H1 (cell line): ENCODE measurements around the gene ZNF385B. TPM values are rescaled to one million over a fixed set of nuclear protein-coding genes. Genes with fewer than 3 reads are reported as not detected.

ENCODE experiments used
- CTCF ChIA-PET: fragments of 300-600 bp; sonication (Branson Sonifier 250); formaldehyde crosslinking; loops from one replicate; lab custom pipeline; 2021; ENCODE audit not compliant: partially characterized antibody; lab: Charles Lee
- POLR2A ChIA-PET: fragments of 300-600 bp; sonication (Branson Sonifier 250); formaldehyde crosslinking; loops from one replicate; lab custom pipeline; 2021; ENCODE audit warnings: inconsistent platforms; ENCODE audit not compliant: partially characterized antibody; lab: Charles Lee
- DNase-seq, 2 experiments: peaks; one replicate each; pipeline versions ENCODE4 v3.0.0 to v3.0.0-alpha.2; 2010 to 2022; ENCODE audit warnings: low spot score in 2 of 2, low read depth in 1 of 2, mixed read lengths in 1 of 2
- FAIRE-seq: peaks from 2 replicates; lab custom pipeline; 2011; peaks lifted over from hg19 to GRCh38; lab: Jason Lieb, UNC
- H2AFZ ChIP-seq: 2 replicates; pipeline ENCODE4 v1.8.1; 2012; ENCODE audit warnings: low read length, inconsistent platforms
- H2AK5ac ChIP-seq: 2 replicates; pipeline ENCODE4 v1.6.1; 2013; ENCODE audit warnings: low read depth, low read length
- H2BK120ac ChIP-seq: replicated peaks from 2 replicates; pipeline ENCODE3; 2013; ENCODE audit warnings: low read depth, low read length, inconsistent platforms
- H2BK12ac ChIP-seq: 2 replicates; pipeline ENCODE4 v1.6.1; 2013; ENCODE audit warnings: low read depth, low read length
- H2BK15ac ChIP-seq: 2 replicates; pipeline ENCODE4 v1.6.1; 2013; ENCODE audit warnings: low read length
- H2BK20ac ChIP-seq: 2 replicates; pipeline ENCODE4 v1.6.1; 2013; ENCODE audit warnings: low read length
- H2BK5ac ChIP-seq: 2 replicates; pipeline ENCODE4 v1.6.1; 2013; ENCODE audit warnings: low read depth, low read length
- H3K14ac ChIP-seq: 2 replicates; pipeline ENCODE4 v1.6.1; 2013; ENCODE audit warnings: inconsistent platforms; ENCODE audit not compliant: insufficient read length
- H3K18ac ChIP-seq: 2 replicates; pipeline ENCODE4 v1.6.1; 2013; ENCODE audit warnings: low read length; ENCODE audit errors: extremely low read depth
- H3K23ac ChIP-seq: 2 replicates; pipeline ENCODE4 v1.6.1; 2013; ENCODE audit warnings: inconsistent platforms; ENCODE audit not compliant: insufficient read length
- H3K23me2 ChIP-seq: 2 replicates; pipeline ENCODE4 v1.6.1; 2013; ENCODE audit warnings: low read depth, low read length
- H3K27ac ChIP-seq: 2 replicates; pipeline ENCODE4 v1.6.1; 2011; ENCODE audit warnings: low read depth, low read length, inconsistent platforms
- H3K27me3 ChIP-seq, 4 experiments: replicated peaks in 1 of 4; 1 replicate in 1 of 4; 2 replicates in 3 of 4; pipeline versions ENCODE4 v1.6.1 to v1.8.1; 2011 to 2013; ENCODE audit warnings: low read length in 3 of 4, mild to moderate bottlenecking in 3 of 4, inconsistent platforms in 2 of 4, mixed read lengths in 2 of 4, moderate library complexity in 1 of 4; ENCODE audit not compliant: control insufficient read depth in 3 of 4, insufficient read depth in 3 of 4; ENCODE audit errors: extremely low read depth in 1 of 4
- H3K36me3 ChIP-seq, 4 experiments: 2 replicates each; pipeline versions ENCODE4 v1.6.1 to v1.8.1; 2011 to 2013; ENCODE audit warnings: mild to moderate bottlenecking in 4 of 4, low read length in 3 of 4, moderate library complexity in 2 of 4, control low read depth in 1 of 4, inconsistent platforms in 1 of 4; ENCODE audit not compliant: insufficient read depth in 4 of 4, control insufficient read depth in 2 of 4
- H3K4ac ChIP-seq: replicated peaks from 2 replicates; pipeline ENCODE3; 2013; ENCODE audit warnings: low read length, low read depth, mixed read lengths, inconsistent platforms; ENCODE audit not compliant: insufficient read length
- H3K4me1 ChIP-seq, 4 experiments: replicated peaks in 1 of 4; 1 replicate in 1 of 4; 2 replicates in 3 of 4; pipeline versions ENCODE4 v1.6.1 to v1.8.1; 2011 to 2013; ENCODE audit warnings: low read length in 3 of 4, inconsistent platforms in 2 of 4, mixed read lengths in 1 of 4; ENCODE audit not compliant: insufficient read depth in 4 of 4, control insufficient read depth in 3 of 4
- H3K4me2 ChIP-seq, 2 experiments: 2 replicates each; pipeline versions ENCODE4 v1.6.1 to v1.8.1; 2011 to 2013; ENCODE audit warnings: low read depth in 2 of 2, low read length in 2 of 2, control low read depth in 1 of 2, inconsistent platforms in 1 of 2, mild to moderate bottlenecking in 1 of 2; ENCODE audit not compliant: insufficient read depth in 1 of 2
- H3K4me3 ChIP-seq, 4 experiments: fragments of 200-600, 300-600 bp in 1 of 4; sonication (generic), shearing (Covaris generic), sonication (Bioruptor Twin) in 1 of 4; 2 replicates each; pipeline versions ENCODE4 v1.5.1 to v1.8.1; 2011 to 2016; ENCODE audit warnings: low read length in 4 of 4, low read depth in 3 of 4, control low read depth in 2 of 4, inconsistent platforms in 2 of 4, mild to moderate bottlenecking in 2 of 4, mixed read lengths in 1 of 4, moderate library complexity in 1 of 4; ENCODE audit not compliant: insufficient read depth in 2 of 4; ENCODE audit errors: extremely low read depth in 1 of 4
- H3K56ac ChIP-seq: replicated peaks from 2 replicates; pipeline ENCODE3; 2013; ENCODE audit warnings: low read depth, mild to moderate bottlenecking, mixed read lengths, low read length, inconsistent platforms; ENCODE audit not compliant: insufficient read length
- H3K79me1 ChIP-seq: 2 replicates; pipeline ENCODE4 v1.6.1; 2013; ENCODE audit warnings: low read depth, low read length, control low read depth
- H3K79me2 ChIP-seq, 2 experiments: 2 replicates each; pipeline versions ENCODE4 v1.6.1 to v1.8.1; 2012 to 2013; ENCODE audit warnings: low read length in 2 of 2, mild to moderate bottlenecking in 2 of 2, inconsistent platforms in 1 of 2; ENCODE audit not compliant: insufficient read depth in 2 of 2, control insufficient read depth in 1 of 2
- H3K9ac ChIP-seq, 4 experiments: replicated peaks in 1 of 4; 1 replicate in 1 of 4; 2 replicates in 3 of 4; pipeline versions ENCODE4 v1.6.1 to v1.8.1; 2011 to 2013; ENCODE audit warnings: low read depth in 3 of 4, low read length in 3 of 4, control low read depth in 2 of 4, mild to moderate bottlenecking in 2 of 4, moderate library complexity in 2 of 4, inconsistent platforms in 1 of 4; ENCODE audit errors: extremely low read depth in 1 of 4
- H3K9me3 ChIP-seq, 2 experiments: 2 replicates each; pipeline versions ENCODE4 v1.6.1 to v1.8.1; 2012 to 2013; ENCODE audit warnings: mild to moderate bottlenecking in 2 of 2, moderate library complexity in 2 of 2, control low read depth in 1 of 2, inconsistent platforms in 1 of 2, low read depth in 1 of 2, low read length in 1 of 2, mixed read lengths in 1 of 2; ENCODE audit not compliant: insufficient read depth in 2 of 2
- H4K20me1 ChIP-seq, 2 experiments: replicated peaks in 1 of 2; 2 replicates each; pipeline versions ENCODE3 to v1.8.1; 2011 to 2013; ENCODE audit warnings: inconsistent platforms in 2 of 2, low read length in 2 of 2, mild to moderate bottlenecking in 1 of 2; ENCODE audit not compliant: insufficient read depth in 2 of 2, control insufficient read depth in 1 of 2
- H4K5ac ChIP-seq: 2 replicates; pipeline ENCODE4 v1.6.1; 2013; ENCODE audit warnings: low read length, low read depth, mixed read lengths, inconsistent platforms; ENCODE audit not compliant: insufficient read length
- H4K8ac ChIP-seq: 2 replicates; pipeline ENCODE4 v1.8.0; 2013; ENCODE audit warnings: mild to moderate bottlenecking, moderate library complexity, low read length, inconsistent platforms; ENCODE audit not compliant: insufficient read depth; ENCODE audit errors: extremely low read depth
- H4K91ac ChIP-seq: replicated peaks from 2 replicates; pipeline ENCODE3; 2013; ENCODE audit warnings: low read length, mixed read lengths, inconsistent platforms; ENCODE audit not compliant: insufficient read length
- ATF2 ChIP-seq: IDR thresholded peaks from 2 replicates; pipeline ENCODE4 v1.6.1; 2012; ENCODE audit warnings: low read length, inconsistent platforms
- BACH1 ChIP-seq: IDR thresholded peaks from 2 replicates; pipeline ENCODE4 v1.6.1; 2012; ENCODE audit warnings: low read length, improper control_type of control experiment
- E2F6 ChIP-seq: IDR thresholded peaks from 2 replicates; pipeline ENCODE4 v1.6.1; 2012; ENCODE audit warnings: inconsistent platforms
- POU5F1 ChIP-seq: IDR thresholded peaks from 2 replicates; pipeline ENCODE4 v1.6.1; 2011; ENCODE audit warnings: low read depth, mild to moderate bottlenecking, low read length, moderate library complexity
- RFX5 ChIP-seq: IDR thresholded peaks from 2 replicates; pipeline ENCODE4 v1.6.1; 2011; ENCODE audit warnings: low read depth, low read length, improper control_type of control experiment, borderline replicate concordance
- ZNF274 ChIP-seq: IDR thresholded peaks from 2 replicates; pipeline ENCODE4 v1.7.0; 2012; ENCODE audit warnings: low read length, borderline replicate concordance; ENCODE audit errors: extremely low read depth
- WGBS, 2 experiments: shearing (Covaris generic) in 1 of 2; methylation state at CpG; one replicate each; pipeline versions ENCODE4 v1.1.6 to v1.1.7; 2013 to 2015; ENCODE audit warnings: low lambda C conversion rate in 2 of 2, mixed read lengths in 2 of 2, inconsistent platforms in 1 of 2, low coverage in 1 of 2, missing lambda C conversion rate in 1 of 2; ENCODE audit not compliant: insufficient replicate concordance in 2 of 2, insufficient coverage in 1 of 2, insufficient read length in 1 of 2; ENCODE audit errors: extremely low coverage in 1 of 2, missing lambda C conversion rate in 1 of 2; 5-methylcytosine and 5-hydroxymethylcytosine counted together
- polyA plus RNA-seq, 7 experiments: library from polyadenylated mRNA; depleted of rRNA in 3 of 7; stranded (reverse) in 5 of 7; unstranded in 2 of 7; fragments of >200 nt in 5 of 7; fragments of 200-250 nt in 2 of 7; gene quantifications; 1 replicate in 5 of 7; 2 replicates in 1 of 7; 4 replicates in 1 of 7; pipeline versions ENCODE4 v1.2.1 to v1.2.3, GENCODE V29; 2011 to 2013; ENCODE audit warnings: missing spikeins in 2 of 7, mixed read lengths in 2 of 7
- total RNA-seq: library from RNA; stranded (reverse); fragmentation: NEBNext Ultra II Directional; extraction: Animal tissue kit (Norgen Biotek cat#: 25700); gene quantifications from 2 replicates; pipeline ENCODE4 v1.2.1, GENCODE V29; 2021

ZNF385B gene
- total and polyA plus RNA-seq, 2 of the 8 experiments (the other 6 are each of a cell fraction or from before 2014, with no cell fraction given): 1.1 to 3.7 TPM

GRCh38 chr2:179857236-179857635, 4.2 kb downstream of the ZNF385B start:
- Histone ChIP-seq H3K23ac (no peak overlapping the region), H2BK12ac (no peak overlapping the region), H2BK5ac (no peak overlapping the region), H3K79me1 (no peaks in the 10 kb centered on the region), H4K91ac (no peak overlapping the region), H3K79me2 (no peaks in the 10 kb centered on the region), H3K4me1 (peaks cover 0 to 2% (median 0%) of the 10 kb centered on the region in 4 experiments; a peak in 3 of 7 replicates), H3K9me3 (no peaks in the 10 kb centered on the region), H4K20me1 (no peaks in the 10 kb centered on the region), H2BK15ac (no peak overlapping the region)
- CTCF ChIA-PET: interaction anchor here (0.9 to 3.7 kb wide), 4 partner anchors 9 to 79 kb away, joined by 3 to 15 read pairs (median 5); no protein-coding TSS in a partner anchor
- DNase-seq: no peak
- POLR2A ChIA-PET: no interaction called here
- TF ChIP-seq RFX5 (no peak), E2F6 (no peak), ATF2 (no peak), POU5F1 (no peak), ZNF274 (no peak), BACH1 (no peak)
- TF ChIP-seq, all 59 proteins: peak for 0
- Histone ChIP-seq H3K27me3 (peaks cover under 1 to 26% (median 10%) of the 10 kb centered on the region in 4 experiments), H3K4me3 (no peak overlapping the region), H3K23me2 (peaks cover 5% of the 10 kb centered on the region; the same call in 1 of the 2 replicates), H2AFZ (no peak overlapping the region), H3K9ac (no peak overlapping the region), H3K4ac (no peak overlapping the region), H3K14ac (no peak overlapping the region), H3K27ac (no peak overlapping the region), H4K8ac (no peak overlapping the region), H3K56ac (no peak overlapping the region), H3K4me2 (no peak overlapping the region), H3K18ac (no peak overlapping the region), H2BK20ac (no peak overlapping the region), H2AK5ac (no peak overlapping the region), H2BK120ac (no peak overlapping the region), H4K5ac (no peak overlapping the region), H3K36me3 (no peaks in the 10 kb centered on the region)
- FAIRE-seq: no peak
- 74% methylated on average over 4 of the region's 4 CpGs; no CpG with 5 or more reads in 1 of the 2 experiments for WGBS, 2 experiments
